ENCODE data around the gene ISYNA1. TPM values are rescaled to one million over a fixed set of nuclear protein-coding genes. Genes with fewer than 3 reads are reported as not detected.
A peak's percentile ranks its signal among the peaks of the same experiment; 100 is the strongest.

ISYNA1 gene
- total RNA-seq, 2 donors from 2014 or later: 24.1 to 49.4 TPM

- Histone ChIP-seq H3K27ac (no peak overlapping the region), H3K4me1 (peaks cover 0 to 71% of the 10 kb centered on the region in 2 donors)
Measured at GRCh38 chr19:18470787-18471186, 32.9 kb upstream of the ISYNA1 start.

GRCh38 chr19:18469069-18469846 lies 31.3 kb upstream of the ISYNA1 start:
- Histone ChIP-seq H3K9me3 (no peaks in the 10 kb centered on the region), H3K4me1 (peaks cover 0 to 74% of the 10 kb centered on the region in 2 donors), H3K27me3 (no peaks in the 10 kb centered on the region), H3K4me3 (no peak overlapping the region), H3K36me3 (peaks cover 24% of the 10 kb centered on the region), H3K27ac (no peak overlapping the region)
- peak; percentile 79 to 83 for TF ChIP-seq CTCF (IDR thresholded peaks at IDR 0.05)
- peak; percentile 76 for DNase-seq (ENCODE audit: low spot score)

More at GRCh38 chr19:18470787-18471186, 32.9 kb upstream of the ISYNA1 start:
- Histone ChIP-seq H3K9me3 (no peaks in the 10 kb centered on the region), H3K27me3 (no peaks in the 10 kb centered on the region), H3K4me3 (no peak overlapping the region), H3K36me3 (peaks cover 24% of the 10 kb centered on the region)
- DNase-seq (ENCODE audit: low spot score): no peak
- TF ChIP-seq CTCF (IDR thresholded peaks at IDR 0.05): no peak

- no peaks in the 10 kb centered on the region for H3K9me3 ChIP-seq
- peaks cover 24% of the 10 kb centered on the region for H3K36me3 ChIP-seq
- peaks cover 0 to 74% of the 10 kb centered on the region in 2 donors for H3K4me1 ChIP-seq
- no peak overlapping the region for H3K27ac ChIP-seq
- DNase-seq (ENCODE audit: low spot score): no peak
- H3K27me3 ChIP-seq: no peaks in the 10 kb centered on the region
- no peak for TF ChIP-seq CTCF (IDR thresholded peaks at IDR 0.05)
- H3K4me3 ChIP-seq: no peak overlapping the region
Measured at GRCh38 chr19:18468517-18468916, 30.6 kb upstream of the ISYNA1 start.

GRCh38 chr19:18467978-18468377 lies 30.0 kb upstream of the ISYNA1 start:
- Histone ChIP-seq H3K4me3 (no peak overlapping the region), H3K27me3 (no peaks in the 10 kb centered on the region), H3K4me1 (peaks cover 0 to 70% of the 10 kb centered on the region in 2 donors), H3K9me3 (no peaks in the 10 kb centered on the region), H3K36me3 (peaks cover 24% of the 10 kb centered on the region), H3K27ac (no peak overlapping the region)
- TF ChIP-seq CTCF (IDR thresholded peaks at IDR 0.05): no peak
- DNase-seq (ENCODE audit: low spot score): no peak

- no peak overlapping the region for H3K4me3 ChIP-seq
- peak overlapping the region; percentile 81 to 90 for H3K27ac ChIP-seq
- H3K36me3 ChIP-seq: peaks cover 15% of the 10 kb centered on the region
- TF ChIP-seq CTCF (IDR thresholded peaks at IDR 0.05): no peak
- no peaks in the 10 kb centered on the region for H3K27me3 ChIP-seq
- peaks cover 0 to 77% of the 10 kb centered on the region in 2 donors for H3K4me1 ChIP-seq
- no peaks in the 10 kb centered on the region for H3K9me3 ChIP-seq
- no peak for DNase-seq (ENCODE audit: low spot score)
Measured at GRCh38 chr19:18466354-18466753, 28.4 kb upstream of the ISYNA1 start.

All from right atrium auricular region (tissue), 2 donors.